ENCODE results near the gene SYNJ2. TPM values are rescaled to one million over a fixed set of nuclear protein-coding genes. Genes with fewer than 3 reads are reported as not detected.

SYNJ2 gene
- total and polyA plus RNA-seq, 5 experiments from 2014 or later = 5.2 to 16.3 (median 8.5) TPM

DNA sequence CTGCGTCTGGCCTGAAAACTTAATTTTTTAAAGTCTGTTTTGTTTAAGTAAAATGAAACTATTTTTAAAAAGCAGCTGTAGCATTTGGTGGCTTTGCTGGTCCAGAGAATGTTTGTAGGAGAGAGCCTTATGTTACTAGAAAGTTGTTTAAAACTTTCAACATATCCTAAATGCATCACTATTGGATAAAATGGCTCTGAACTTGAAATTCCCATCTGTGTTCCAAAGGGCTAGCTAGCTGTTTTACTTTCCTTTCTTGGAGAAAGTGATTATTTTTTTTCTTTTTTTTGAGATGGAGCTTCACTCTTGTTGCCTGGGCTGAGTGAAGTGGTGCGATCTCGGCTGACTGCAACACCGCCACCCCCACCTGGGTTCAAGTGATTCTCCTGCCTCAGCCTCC lies 2.5 kb downstream of the SYNJ2 start:
- Mint-ChIP-seq H3K4me3 (peak overlapping the region; percentile 40 to 80 (median 65)), H3K27me3 (peaks cover 0 to 2% (median 0%) of the 10 kb centered on the region in 5 donors), H3K9me3 (no peaks in the 10 kb centered on the region), H3K36me3 (no peaks in the 10 kb centered on the region), H3K4me1 (peaks cover 16 to 70% (median 63%) of the 10 kb centered on the region in 4 donors), H3K27ac (peak overlapping the region in 9 of 10 donors; percentile 14 to 88 (median 70))
- DNase-seq = no peak
- no peak for ATAC-seq
- POLR2A ChIA-PET = interaction anchor here (0.7 to 2.6 kb wide), 6 partner anchors 16 to 80 kb away, joined by 3 to 11 read pairs (median 3); no protein-coding TSS in a partner anchor

DNA sequence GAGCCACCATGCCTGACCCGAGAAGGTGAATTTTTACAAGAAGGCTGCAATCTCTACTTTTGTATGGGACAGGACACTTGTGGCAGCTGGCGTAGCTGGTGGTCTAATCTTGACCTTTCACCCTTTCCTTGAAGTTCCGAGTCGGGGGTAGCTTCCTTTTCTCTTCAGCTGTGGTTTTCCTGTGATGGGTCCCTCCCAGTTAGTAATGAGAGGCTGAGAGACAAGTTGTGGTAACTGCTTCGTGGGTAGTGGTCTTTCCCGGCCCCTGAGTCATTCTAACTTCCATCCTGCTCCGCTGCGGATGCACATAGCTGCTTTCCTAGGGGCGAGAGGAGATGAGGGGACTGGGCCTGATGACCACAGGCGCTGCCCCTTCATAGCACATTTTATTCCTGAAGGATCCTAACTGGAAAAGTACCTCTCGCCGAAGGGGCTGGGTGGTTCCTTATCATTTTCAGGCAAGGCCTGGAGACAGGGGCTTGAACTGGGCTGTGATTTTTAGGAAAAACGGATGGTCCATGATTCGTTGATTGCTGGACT lies 3.1 kb downstream of the SYNJ2 start:
- peak overlapping the region; percentile 40 to 80 (median 65) for H3K4me3 Mint-ChIP-seq
- H3K27ac Mint-ChIP-seq = peak overlapping the region in 8 of 10 donors; percentile 14 to 86 (median 56)
- no peak for ATAC-seq
- DNase-seq = no peak
- peaks cover 0 to 2% (median 0%) of the 10 kb centered on the region in 5 donors for H3K27me3 Mint-ChIP-seq
- POLR2A ChIA-PET = interaction anchor here (0.6 to 2.6 kb wide), 7 partner anchors 15 to 664 kb away, joined by 3 to 11 read pairs (median 3); no protein-coding TSS in a partner anchor
- H3K36me3 Mint-ChIP-seq = no peaks in the 10 kb centered on the region
- no peaks in the 10 kb centered on the region for H3K9me3 Mint-ChIP-seq
- peaks cover 16 to 70% (median 64%) of the 10 kb centered on the region in 4 donors for H3K4me1 Mint-ChIP-seq

DNA sequence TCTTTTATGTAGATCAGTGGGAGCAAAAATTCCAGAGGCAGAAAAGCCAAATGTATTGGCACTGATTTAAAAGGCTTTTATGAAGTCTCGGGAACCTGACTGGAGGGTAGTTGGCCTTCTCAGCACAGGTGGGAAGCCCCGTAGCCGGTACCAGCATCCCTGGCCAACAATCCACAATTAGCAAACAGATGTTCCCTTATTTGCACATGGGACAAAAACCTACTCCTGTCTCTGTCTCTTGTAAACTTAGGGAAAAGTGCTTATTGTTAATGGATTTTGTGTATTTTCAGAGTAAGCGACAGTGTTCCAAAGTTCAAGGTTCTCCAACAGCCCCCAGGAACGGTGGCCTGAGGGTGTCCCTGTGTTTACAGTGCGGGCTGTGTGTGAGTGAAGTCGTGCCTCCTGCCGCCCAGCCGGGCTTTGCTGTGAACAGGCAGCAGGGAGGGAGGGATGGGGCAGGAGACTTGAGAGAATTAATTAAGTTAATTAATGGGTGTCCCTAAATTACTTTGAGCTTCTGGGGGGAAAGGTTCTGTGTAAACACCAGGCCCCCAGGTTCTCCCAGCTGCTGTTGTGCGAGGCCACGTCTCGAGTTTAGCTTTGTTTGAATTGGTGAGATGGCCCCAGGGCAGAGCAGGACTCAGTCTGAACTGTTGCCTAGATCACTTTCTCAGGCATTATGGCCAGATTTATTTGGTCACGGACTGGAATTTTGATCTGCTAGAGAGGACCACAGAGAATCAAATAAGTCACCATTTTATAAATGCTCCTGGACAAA lies 3.9 kb downstream of the SYNJ2 start:
- Mint-ChIP-seq H3K27ac (peak overlapping the region in 3 of 10 donors; percentile 8 to 50 (median 46)), H3K36me3 (no peaks in the 10 kb centered on the region), H3K27me3 (peaks cover 0 to 2% (median 0%) of the 10 kb centered on the region in 5 donors), H3K9me3 (no peaks in the 10 kb centered on the region), H3K4me3 (peak overlapping the region in 5 of 10 donors; percentile 4 to 80 (median 68)), H3K4me1 (peaks cover 15 to 70% (median 63%) of the 10 kb centered on the region in 4 donors)
- POLR2A ChIA-PET = interaction anchor here (0.6 kb wide), 1 partner anchor 665 kb away, joined by 5 read pairs; no protein-coding TSS in a partner anchor
- no peak for DNase-seq
- ATAC-seq = no peak

DNA sequence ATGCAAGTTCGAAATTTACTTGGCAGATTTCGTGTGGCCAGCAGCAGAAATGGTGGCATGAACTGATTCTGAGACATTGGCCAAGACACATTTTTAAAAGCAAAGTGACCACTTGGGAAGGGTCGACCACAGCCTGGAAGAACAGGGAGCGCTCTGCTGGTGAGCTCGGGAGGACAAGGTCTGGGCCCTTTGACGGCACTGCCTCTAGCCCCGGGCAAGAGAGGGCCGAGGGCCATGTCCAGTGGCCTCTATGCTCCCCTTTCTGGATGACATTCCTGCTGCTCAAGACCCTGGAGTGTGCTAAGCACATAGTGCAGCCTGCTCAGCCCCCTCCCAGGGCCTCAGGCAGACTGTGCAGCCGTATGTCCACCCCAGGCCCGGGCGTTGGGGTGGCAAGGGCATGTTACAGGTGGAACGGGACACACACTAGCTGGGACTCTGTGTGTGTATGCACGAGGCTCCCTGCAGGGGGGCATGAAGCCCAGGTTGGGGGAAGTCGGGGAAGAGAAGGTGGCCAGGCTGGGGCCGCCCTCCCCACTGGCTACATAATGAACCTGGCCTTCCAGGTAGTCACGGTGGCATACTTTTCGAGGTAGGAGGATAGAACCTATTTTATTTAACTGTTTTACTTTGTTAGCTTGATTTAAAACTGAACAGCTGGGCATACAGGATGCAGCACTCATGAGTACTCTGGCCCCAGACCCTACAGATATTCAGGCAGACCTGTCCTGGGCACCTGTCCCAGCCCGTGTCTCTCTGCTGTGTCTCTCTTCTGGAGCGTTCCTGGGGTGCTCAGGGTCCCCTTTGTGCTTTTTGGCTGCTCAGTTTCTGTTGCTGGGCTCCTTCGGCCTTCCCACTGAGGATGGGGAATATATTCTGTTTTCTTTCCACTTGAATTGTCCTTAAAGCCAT lies 6.4 kb downstream of the SYNJ2 start:
- Mint-ChIP-seq H3K27me3 (peaks cover 0 to 2% (median 0%) of the 10 kb centered on the region in 5 donors), H3K36me3 (no peaks in the 10 kb centered on the region), H3K9me3 (no peaks in the 10 kb centered on the region), H3K4me1 (peaks cover 21 to 70% (median 68%) of the 10 kb centered on the region in 4 donors), H3K27ac (peak overlapping the region in 6 of 10 donors; percentile 16 to 97 (median 55)), H3K4me3 (peak overlapping the region in 2 of 10 donors; percentile 24 to 27)
- DNase-seq = no peak
- POLR2A ChIA-PET = no interaction called here
- no peak for ATAC-seq

DNA sequence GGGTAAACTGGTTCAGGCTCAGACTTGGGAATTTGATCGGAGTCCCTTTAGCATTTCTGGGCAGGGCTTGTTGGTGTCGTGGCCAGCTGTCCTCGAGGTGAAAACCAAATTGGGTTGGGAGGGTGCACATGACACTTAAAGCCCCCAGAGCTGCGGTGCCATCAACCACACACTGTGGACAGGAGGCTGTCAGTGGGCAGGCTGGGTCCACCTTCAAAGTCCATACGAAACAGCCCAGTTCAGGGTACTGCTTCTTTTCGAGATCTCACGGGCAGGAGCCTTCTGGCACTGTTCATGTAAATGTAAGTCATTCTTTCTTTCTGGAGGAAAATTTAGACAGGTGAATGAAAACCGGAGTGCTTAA lies 7.0 kb downstream of the SYNJ2 start:
- no peak overlapping the region for H3K4me3 Mint-ChIP-seq
- no peaks in the 10 kb centered on the region for H3K9me3 Mint-ChIP-seq
- ATAC-seq = no peak
- H3K27me3 Mint-ChIP-seq = no peaks in the 10 kb centered on the region
- POLR2A ChIA-PET = no interaction called here
- H3K36me3 Mint-ChIP-seq = no peaks in the 10 kb centered on the region
- peaks cover 23 to 70% (median 67%) of the 10 kb centered on the region in 4 donors for H3K4me1 Mint-ChIP-seq
- peak overlapping the region in 5 of 10 donors; percentile 37 to 97 (median 50) for H3K27ac Mint-ChIP-seq
- DNase-seq = peak in 1 of 10 donors; percentile 37

DNA sequence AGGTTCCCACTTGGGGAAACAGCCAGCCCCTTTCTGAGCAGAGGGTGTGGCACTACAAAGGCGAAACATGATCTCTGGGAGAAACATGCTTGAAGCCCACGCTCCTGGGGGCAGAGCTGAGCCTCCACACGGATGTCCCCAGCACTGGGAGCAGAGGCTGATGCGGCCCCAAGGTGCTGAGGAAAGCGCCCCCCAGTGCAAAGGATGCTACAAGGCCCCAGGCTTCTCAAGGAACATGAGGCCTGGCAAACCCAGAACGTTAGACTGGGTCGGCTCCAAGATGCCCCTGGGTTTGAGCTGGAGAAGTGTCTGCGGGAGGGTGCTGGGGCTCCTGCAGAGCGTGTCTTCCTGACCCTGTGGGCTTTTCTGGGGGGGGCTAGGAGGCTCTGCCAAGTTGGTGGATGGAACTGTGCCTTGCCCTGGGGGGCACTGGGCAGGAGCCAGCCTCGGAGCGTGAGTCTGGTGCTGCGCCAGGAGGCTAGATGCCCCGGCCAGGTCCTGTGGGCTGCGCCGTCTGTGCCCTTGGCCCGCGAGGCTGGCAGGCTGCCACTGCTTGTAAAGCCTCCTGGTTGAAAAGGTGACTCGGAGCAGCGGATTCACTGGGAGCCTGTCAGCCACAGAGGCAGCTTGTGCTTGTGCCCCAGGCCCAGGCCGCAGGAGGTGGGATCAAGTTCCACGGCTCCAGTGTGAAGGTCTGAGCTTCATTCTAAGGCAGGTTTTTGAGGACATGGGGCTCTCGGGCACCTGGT lies 8.1 kb downstream of the SYNJ2 start:
- no peaks in the 10 kb centered on the region for H3K9me3 Mint-ChIP-seq
- peak; percentile 26 to 29 for ATAC-seq
- POLR2A ChIA-PET = interaction anchor here (1.0 to 1.6 kb wide), 3 partner anchors 8 to 77 kb away, joined by 4 to 7 read pairs (median 7); partner anchors contain the start of gene SYNJ2
- H3K27me3 Mint-ChIP-seq = no peaks in the 10 kb centered on the region
- peak in 2 of 10 donors; percentile 30 to 59 for DNase-seq
- peak overlapping the region in 9 of 10 donors; percentile 69 to 91 (median 86) for H3K4me3 Mint-ChIP-seq
- no peaks in the 10 kb centered on the region for H3K36me3 Mint-ChIP-seq
- peaks cover 28 to 70% (median 66%) of the 10 kb centered on the region in 4 donors for H3K4me1 Mint-ChIP-seq
- peak overlapping the region; percentile 82 to 98 (median 96) for H3K27ac Mint-ChIP-seq

DNA sequence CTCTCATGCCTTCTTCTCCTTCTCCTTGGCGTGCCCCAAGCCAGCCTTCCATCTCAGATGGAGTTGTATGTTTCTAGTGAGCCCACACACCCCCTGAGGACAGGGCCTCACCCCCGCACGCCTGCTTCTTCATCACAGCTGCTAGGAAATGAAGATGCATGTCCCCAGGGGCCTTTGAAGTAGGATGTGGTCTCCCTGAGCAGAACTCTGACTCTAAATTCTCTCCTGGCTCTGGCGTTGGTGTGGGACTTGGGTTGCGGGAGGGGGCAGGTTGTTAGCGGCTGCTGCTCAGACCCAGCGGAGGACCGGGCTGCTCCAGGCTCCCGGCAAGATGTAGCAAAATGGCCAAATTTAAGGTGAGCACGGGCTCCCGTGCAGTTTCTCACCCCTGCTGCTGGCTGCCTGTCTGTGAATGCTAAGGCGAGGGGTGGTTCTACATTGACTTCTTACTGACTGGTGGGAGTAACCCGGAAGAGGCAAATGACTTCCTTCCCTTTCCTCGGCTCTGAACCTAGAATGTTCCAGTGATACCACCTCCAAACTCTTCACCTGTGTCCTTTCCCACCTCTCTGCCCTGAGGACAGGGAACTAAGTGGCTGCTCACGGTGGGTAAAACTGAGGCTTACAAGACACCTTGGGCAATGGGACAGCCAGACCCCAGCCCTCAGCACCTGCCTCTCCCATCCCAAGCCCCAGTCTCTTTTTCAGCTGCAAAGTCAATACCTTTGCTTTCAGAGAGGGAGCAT lies 8.8 kb downstream of the SYNJ2 start:
- ATAC-seq (peak; percentile 81 to 85), DNase-seq (peak in 9 of 10 donors; percentile 11 to 67 (median 37))
- peaks cover 26 to 68% (median 60%) of the 10 kb centered on the region in 4 donors for H3K4me1 Mint-ChIP-seq
- H3K36me3 Mint-ChIP-seq = no peaks in the 10 kb centered on the region
- no peaks in the 10 kb centered on the region for H3K27me3 Mint-ChIP-seq
- no peaks in the 10 kb centered on the region for H3K9me3 Mint-ChIP-seq
- peak overlapping the region; percentile 82 to 98 (median 96) for H3K27ac Mint-ChIP-seq
- peak overlapping the region; percentile 69 to 91 (median 84) for H3K4me3 Mint-ChIP-seq
- POLR2A ChIA-PET = interaction anchor here (1.0 to 1.6 kb wide), 4 partner anchors 9 to 77 kb away, joined by 4 to 7 read pairs (median 7); partner anchors contain the start of gene SYNJ2

DNA sequence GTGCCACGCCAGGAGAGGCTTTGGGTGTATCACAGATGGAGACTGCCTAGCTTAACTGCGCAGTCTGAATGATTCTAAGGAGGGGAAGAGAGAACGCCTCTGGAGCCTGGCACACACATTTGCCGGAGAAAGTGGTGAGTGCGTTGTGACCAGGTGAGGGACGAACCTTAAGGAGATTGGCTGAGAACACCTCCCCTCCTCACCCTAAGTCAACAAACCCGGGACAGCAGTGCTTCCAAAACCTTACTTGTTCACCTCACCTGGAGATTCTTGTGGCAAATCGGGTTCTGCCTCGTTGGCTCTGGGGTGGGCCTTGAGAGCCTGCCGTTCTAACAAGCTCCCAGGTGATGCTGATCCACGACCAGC lies 9.4 kb downstream of the SYNJ2 start:
- H3K36me3 Mint-ChIP-seq = no peaks in the 10 kb centered on the region
- peak overlapping the region in 9 of 10 donors; percentile 69 to 91 (median 82) for H3K4me3 Mint-ChIP-seq
- no peaks in the 10 kb centered on the region for H3K27me3 Mint-ChIP-seq
- DNase-seq (peak in 1 of 10 donors; percentile 24), ATAC-seq (no peak)
- H3K9me3 Mint-ChIP-seq = no peaks in the 10 kb centered on the region
- peak overlapping the region; percentile 82 to 98 (median 96) for H3K27ac Mint-ChIP-seq
- POLR2A ChIA-PET = interaction anchor here (0.8 to 1.5 kb wide), 2 partner anchors 8 to 9 kb away, joined by 3 to 7 read pairs; no protein-coding TSS in a partner anchor
- peaks cover 26 to 67% (median 58%) of the 10 kb centered on the region in 4 donors for H3K4me1 Mint-ChIP-seq

DNA sequence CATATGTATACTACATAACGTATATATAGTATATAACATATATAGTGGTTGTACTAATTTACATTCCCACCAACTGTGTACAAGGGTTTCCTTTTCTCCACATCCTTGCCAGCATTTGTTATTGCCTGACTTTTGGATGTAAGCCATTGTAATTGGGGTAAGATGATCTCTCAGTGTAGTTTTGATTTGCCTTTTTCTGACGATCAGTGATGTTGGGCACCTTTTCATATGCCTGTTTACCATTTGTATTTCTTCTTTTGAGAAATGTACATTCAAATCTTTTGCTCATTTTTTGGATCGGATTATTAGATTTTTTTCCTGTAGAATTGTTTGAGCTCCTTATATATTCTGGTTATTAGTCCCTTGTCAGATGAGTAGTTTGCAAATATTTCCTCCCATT lies 11.4 kb downstream of the SYNJ2 start:
- Mint-ChIP-seq H3K36me3 (peaks cover 0 to 6% (median 0%) of the 10 kb centered on the region in 3 donors), H3K27ac (peak overlapping the region in 7 of 10 donors; percentile 1 to 64 (median 37)), H3K4me3 (peak overlapping the region in 1 of 10 donors; percentile 25), H3K27me3 (no peaks in the 10 kb centered on the region), H3K4me1 (peaks cover 35 to 78% (median 60%) of the 10 kb centered on the region in 4 donors), H3K9me3 (no peaks in the 10 kb centered on the region)
- no peak for DNase-seq
- no peak for ATAC-seq
- POLR2A ChIA-PET = interaction anchor here (0.6 to 0.7 kb wide), 3 partner anchors 29 to 624 kb away, joined by 3 to 7 read pairs (median 4); no protein-coding TSS in a partner anchor

DNA sequence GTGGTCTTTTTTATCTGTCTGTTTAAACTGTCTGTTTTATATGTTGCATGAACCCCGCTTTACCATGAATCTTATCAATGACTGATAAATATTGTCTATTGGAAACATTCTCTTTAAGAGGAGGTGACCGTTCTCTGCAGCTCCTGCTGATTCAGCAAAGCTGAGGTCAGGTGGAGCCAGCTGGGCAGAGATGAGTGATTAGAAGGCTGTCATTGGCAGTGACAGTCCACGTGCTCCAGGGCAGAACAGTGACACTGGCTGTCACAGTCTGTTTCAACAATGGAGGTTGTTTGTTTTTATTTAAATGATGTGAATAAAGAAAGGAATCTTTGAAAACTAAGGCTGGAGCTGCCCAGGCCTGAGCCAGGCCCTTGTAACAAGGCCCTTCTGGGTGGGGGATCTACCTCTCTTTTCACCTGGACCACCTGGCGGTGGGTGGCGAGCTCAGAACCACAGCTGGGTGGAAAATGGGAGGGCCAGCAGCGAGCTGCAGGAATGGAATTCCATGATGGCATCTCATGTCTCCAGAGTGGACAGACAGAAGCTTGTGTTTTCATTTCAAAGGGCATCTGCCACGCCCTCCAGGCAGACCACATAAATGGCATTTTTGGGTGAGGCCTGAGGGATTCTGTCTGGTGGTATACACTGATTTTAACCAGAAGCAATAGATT lies 12.6 kb downstream of the SYNJ2 start:
- Mint-ChIP-seq H3K36me3 (peaks cover 0 to 8% (median 0%) of the 10 kb centered on the region in 3 donors), H3K27ac (peak overlapping the region in 5 of 10 donors; percentile 41 to 72 (median 69)), H3K9me3 (no peaks in the 10 kb centered on the region), H3K4me3 (no peak overlapping the region), H3K27me3 (no peaks in the 10 kb centered on the region), H3K4me1 (peaks cover 39 to 75% (median 52%) of the 10 kb centered on the region in 4 donors)
- DNase-seq = peak in 1 of 10 donors; percentile 11
- POLR2A ChIA-PET = no interaction called here
- no peak for ATAC-seq
